Measurements from ENCODE around the gene NACC2.

The NACC2 gene

DNA sequence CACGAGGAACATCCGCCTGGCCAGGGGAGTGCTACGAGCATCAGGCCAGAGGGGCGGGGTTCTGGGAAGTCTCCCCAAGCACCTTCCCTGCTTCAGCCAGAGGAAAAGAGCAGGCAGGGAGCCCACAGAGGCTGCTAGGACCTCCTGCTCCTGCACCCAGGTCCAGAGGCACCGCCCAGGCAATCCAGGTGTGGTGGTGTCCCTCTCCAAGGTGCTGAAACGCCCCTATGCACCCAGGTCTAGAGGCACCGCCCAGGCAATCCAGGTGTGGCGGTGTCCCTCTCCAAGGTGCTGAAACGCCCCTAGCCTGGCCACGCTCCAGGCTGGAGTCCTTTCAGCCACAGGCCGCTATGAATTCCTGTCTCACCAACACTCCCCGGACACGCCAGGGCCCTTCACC, 123.2 kb downstream of the NACC2 start (continued):
- TF ChIP-seq ZNF394 (tag by site-specific recombination; IDR thresholded peaks at IDR 0.05; ENCODE audit: borderline replicate concordance) (no peak), OSR2 (tag by site-specific recombination; IDR thresholded peaks at IDR 0.05) (no peak), ZSCAN23 (tag by site-specific recombination; IDR thresholded peaks at IDR 0.05) (no peak), IKZF3 (tag by site-specific recombination; IDR thresholded peaks at IDR 0.05) (no peak), KLF1 (tag by site-specific recombination; IDR thresholded peaks at IDR 0.05) (peak; percentile 99), ZNF449 (tag by site-specific recombination; IDR thresholded peaks at IDR 0.05) (no peak), ZNF558 (tag by site-specific recombination; IDR thresholded peaks at IDR 0.05) (no peak), SP7 (tag by site-specific recombination; IDR thresholded peaks at IDR 0.05) (no peak), ZBTB1 (tag by site-specific recombination; IDR thresholded peaks at IDR 0.05) (no peak), REST (tag by site-specific recombination; IDR thresholded peaks at IDR 0.05) (peak; percentile 100), ZXDB (tag by site-specific recombination; IDR thresholded peaks at IDR 0.05) (no peak), ZNF16 (tag by site-specific recombination; IDR thresholded peaks at IDR 0.05; ENCODE audit: low read depth) (no peak), KLF9 (tag by site-specific recombination; IDR thresholded peaks at IDR 0.05; ENCODE audit: low read depth) (no peak), ZNF629 (tag by site-specific recombination; IDR thresholded peaks at IDR 0.05) (peak; percentile 22; the same call in 1 of the 2 replicates), ZNF221 (tag by site-specific recombination; IDR thresholded peaks at IDR 0.05; ENCODE audit: borderline replicate concordance) (no peak), GLIS1 (tag by site-specific recombination; IDR thresholded peaks at IDR 0.05) (no peak), ZNF37A (tag by site-specific recombination; IDR thresholded peaks at IDR 0.05) (no peak), ZNF138 (tag by site-specific recombination; IDR thresholded peaks at IDR 0.05; ENCODE audit: borderline replicate concordance) (no peak), KLF7 (tag by site-specific recombination; IDR thresholded peaks at IDR 0.05; ENCODE audit: borderline replicate concordance) (peak; percentile 83; the same call in 1 of the 2 replicates), ZNF239 (tag by site-specific recombination; IDR thresholded peaks at IDR 0.05) (no peak), FEZF1 (tag by site-specific recombination; IDR thresholded peaks at IDR 0.05) (no peak), WT1 (tag by site-specific recombination; IDR thresholded peaks at IDR 0.05) (no peak), SP2 (tag by site-specific recombination; IDR thresholded peaks at IDR 0.05) (peak; percentile 10; the same call in 1 of the 2 replicates), ZBTB6 (tag by site-specific recombination; IDR thresholded peaks at IDR 0.05) (no peak), ZNF426 (tag by site-specific recombination; IDR thresholded peaks at IDR 0.05) (no peak)
- TF ChIP-seq, protein P1, sequence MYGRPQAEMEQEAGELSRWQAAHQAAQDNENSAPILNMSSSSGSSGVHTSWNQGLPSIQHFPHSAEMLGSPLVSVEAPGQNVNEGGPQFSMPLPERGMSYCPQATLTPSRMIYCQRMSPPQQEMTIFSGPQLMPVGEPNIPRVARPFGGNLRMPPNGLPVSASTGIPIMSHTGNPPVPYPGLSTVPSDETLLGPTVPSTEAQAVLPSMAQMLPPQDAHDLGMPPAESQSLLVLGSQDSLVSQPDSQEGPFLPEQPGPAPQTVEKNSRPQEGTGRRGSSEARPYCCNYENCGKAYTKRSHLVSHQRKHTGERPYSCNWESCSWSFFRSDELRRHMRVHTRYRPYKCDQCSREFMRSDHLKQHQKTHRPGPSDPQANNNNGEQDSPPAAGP (tag by site-specific recombination; IDR thresholded peaks at IDR 0.05): peak; percentile 45; the same call in 1 of the 2 replicates
- TF ChIP-seq, protein P2, sequence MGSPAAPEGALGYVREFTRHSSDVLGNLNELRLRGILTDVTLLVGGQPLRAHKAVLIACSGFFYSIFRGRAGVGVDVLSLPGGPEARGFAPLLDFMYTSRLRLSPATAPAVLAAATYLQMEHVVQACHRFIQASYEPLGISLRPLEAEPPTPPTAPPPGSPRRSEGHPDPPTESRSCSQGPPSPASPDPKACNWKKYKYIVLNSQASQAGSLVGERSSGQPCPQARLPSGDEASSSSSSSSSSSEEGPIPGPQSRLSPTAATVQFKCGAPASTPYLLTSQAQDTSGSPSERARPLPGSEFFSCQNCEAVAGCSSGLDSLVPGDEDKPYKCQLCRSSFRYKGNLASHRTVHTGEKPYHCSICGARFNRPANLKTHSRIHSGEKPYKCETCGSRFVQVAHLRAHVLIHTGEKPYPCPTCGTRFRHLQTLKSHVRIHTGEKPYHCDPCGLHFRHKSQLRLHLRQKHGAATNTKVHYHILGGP (tag by site-specific recombination; IDR thresholded peaks at IDR 0.05): no peak
- TF ChIP-seq, protein P3, sequence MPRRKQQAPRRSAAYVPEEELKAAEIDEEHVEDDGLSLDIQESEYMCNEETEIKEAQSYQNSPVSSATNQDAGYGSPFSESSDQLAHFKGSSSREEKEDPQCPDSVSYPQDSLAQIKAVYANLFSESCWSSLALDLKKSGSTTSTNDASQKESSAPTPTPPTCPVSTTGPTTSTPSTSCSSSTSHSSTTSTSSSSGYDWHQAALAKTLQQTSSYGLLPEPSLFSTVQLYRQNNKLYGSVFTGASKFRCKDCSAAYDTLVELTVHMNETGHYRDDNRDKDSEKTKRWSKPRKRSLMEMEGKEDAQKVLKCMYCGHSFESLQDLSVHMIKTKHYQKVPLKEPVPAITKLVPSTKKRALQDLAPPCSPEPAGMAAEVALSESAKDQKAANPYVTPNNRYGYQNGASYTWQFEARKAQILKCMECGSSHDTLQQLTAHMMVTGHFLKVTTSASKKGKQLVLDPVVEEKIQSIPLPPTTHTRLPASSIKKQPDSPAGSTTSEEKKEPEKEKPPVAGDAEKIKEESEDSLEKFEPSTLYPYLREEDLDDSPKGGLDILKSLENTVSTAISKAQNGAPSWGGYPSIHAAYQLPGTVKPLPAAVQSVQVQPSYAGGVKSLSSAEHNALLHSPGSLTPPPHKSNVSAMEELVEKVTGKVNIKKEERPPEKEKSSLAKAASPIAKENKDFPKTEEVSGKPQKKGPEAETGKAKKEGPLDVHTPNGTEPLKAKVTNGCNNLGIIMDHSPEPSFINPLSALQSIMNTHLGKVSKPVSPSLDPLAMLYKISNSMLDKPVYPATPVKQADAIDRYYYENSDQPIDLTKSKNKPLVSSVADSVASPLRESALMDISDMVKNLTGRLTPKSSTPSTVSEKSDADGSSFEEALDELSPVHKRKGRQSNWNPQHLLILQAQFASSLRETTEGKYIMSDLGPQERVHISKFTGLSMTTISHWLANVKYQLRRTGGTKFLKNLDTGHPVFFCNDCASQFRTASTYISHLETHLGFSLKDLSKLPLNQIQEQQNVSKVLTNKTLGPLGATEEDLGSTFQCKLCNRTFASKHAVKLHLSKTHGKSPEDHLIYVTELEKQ (tag by site-specific recombination; IDR thresholded peaks at IDR 0.05; ENCODE audit: borderline replicate concordance): no peak

All from HEK293 (cell line).